Astrocyte of the spinal cord (primary cell): Measurements from ENCODE around the gene ADCK2.

ENCODE experiments used
- DNase-seq: peaks from one replicate; pipeline ENCODE4 v3.0.0; 2011; ENCODE audit warnings: low read depth, low spot score
- H3K4me3 ChIP-seq: 2 replicates; pipeline ENCODE4 v1.5.1; 2011; ENCODE audit warnings: low read depth, mild to moderate bottlenecking, low read length, moderate library complexity
- CTCF ChIP-seq: IDR thresholded peaks from 2 replicates; pipeline ENCODE4 v1.5.1; 2012; ENCODE audit warnings: low read depth, mild to moderate bottlenecking, low read length, inconsistent platforms
- in situ Hi-C: cut with HindIII; loops from 2 replicates; pipeline ENCODE4 v1.10.0; 2017; ENCODE audit warnings: low sequenced_read_pairs

Gene ADCK2

GRCh38 chr7:140694592-140694991 lies 21.8 kb downstream of the ADCK2 start:
- no peak for TF ChIP-seq CTCF
- in situ Hi-C loops, result no loop called here
- no peak overlapping the region for H3K4me3 ChIP-seq
- DNase-seq, result no peak

DNA sequence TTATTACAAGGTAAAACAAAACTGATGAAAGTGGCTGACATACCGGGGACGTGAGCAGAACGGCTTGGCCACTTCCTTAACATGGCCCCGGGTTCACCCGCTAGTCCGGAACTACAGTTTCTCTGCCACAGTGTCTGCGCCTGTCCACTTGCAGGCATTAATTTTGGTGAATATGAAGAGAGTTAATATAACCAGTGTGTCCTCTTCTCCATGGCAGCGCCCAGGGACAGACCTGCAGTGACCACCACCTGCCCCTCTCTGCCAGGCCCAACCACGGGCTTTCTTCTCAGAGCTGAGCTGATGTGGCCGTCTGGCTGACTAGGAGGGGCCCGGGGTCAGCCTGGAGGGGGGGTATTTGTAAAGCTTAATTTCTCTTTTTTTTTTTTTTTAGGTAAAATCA lies 22.6 kb downstream of the ADCK2 start:
- H3K4me3 ChIP-seq, result no peak overlapping the region
- TF ChIP-seq CTCF, result no peak
- in situ Hi-C loops, result no loop called here
- DNase-seq, result no peak

DNA sequence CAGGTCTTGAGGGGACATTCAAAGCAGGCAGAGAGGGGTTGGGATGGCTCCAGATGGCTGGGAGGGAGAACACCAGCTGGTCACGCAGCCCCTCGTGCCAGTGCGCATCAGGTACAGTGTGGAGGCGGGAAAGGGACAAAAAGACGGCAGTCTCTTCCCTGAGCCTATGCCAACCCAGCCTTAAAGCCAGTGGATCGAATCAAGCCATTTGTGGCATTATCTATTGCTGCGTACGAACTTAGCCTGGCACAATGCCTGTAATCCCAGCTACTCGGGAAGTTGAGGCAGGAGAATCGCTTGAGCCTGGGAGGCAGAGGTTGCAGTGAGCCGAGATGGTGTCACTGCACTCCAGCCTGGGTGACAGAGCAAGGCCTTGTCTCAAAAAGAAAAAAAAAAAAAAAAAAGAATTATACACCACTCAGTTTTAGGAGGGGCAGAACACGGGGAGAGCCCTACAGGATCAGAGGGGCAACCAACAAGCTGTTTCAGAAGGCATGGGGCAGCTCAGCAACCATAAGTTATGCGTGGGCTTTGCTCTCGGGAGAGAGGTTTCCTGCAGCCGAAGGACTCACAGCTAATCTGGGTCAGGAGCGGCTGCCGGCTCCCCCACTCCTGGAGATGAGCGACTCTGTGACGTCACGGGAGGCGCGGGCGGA lies 23.4 kb downstream of the ADCK2 start:
- DNase-seq, result peak; percentile 94
- H3K4me3 ChIP-seq, result peak overlapping the region; percentile 86
- TF ChIP-seq CTCF, result no peak
- in situ Hi-C loops, result no loop called here

GRCh38 chr7:140696680-140697446 lies 24.1 kb downstream of the ADCK2 start, which contains the start of gene NDUFB2:
Gene NDUFB2 (plus strand): TSS chr7:140696708. CDS start chr7:140696745, 37 bp downstream.
- H3K4me3 ChIP-seq, result peak within 1 kb of the TSS; percentile 86
- peak; percentile 88 for DNase-seq
- no peak for TF ChIP-seq CTCF
- in situ Hi-C loops, result no loop called here

GRCh38 chr7:140697447-140698143 lies 24.9 kb downstream of the ADCK2 start:
- H3K4me3 ChIP-seq, result peak overlapping the region; percentile 86
- in situ Hi-C loops, result no loop called here
- DNase-seq, result no peak
- no peak for TF ChIP-seq CTCF

DNA sequence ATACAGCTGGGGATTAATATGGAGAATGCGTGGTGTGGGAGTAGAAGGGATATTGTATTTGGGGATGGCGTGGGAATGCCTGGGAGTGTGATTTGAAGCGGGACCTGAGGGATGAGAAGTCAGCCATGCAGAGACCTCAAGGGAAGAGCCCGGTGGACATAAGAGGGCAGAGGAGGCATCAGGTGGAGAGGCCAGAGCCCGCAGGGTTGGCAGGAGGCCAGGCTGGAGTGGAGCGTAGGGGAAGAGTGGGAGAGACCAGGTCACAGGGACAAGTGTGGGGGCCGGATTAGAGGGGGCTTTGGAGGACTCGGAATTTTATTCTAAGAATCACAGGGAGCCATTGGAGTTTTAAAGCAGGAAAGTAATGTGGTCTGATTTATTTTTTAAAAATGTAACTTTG lies 25.7 kb downstream of the ADCK2 start:
- no peak for DNase-seq
- no peak overlapping the region for H3K4me3 ChIP-seq
- TF ChIP-seq CTCF, result no peak
- in situ Hi-C loops, result no loop called here
